Activated naive CD4-positive, alpha-beta T cell treated with Interleukin-2 at 50 U/mL for 16 hours (primary cell): Measurements from ENCODE around the gene ANO2.
"Not testable (repeated sequence)": the region's sequence is repeated elsewhere in the genome, so short reads cannot be mapped to it uniquely, and the experiment has no call there.

Experiments
- DNase-seq: peaks from one replicate; pipeline ENCODE4 v3.0.0-alpha.2; 2020

ANO2 gene

GRCh38 chr12:5914387-5915149 is 30.5 kb downstream of the ANO2 start:
- DNase-seq = no peak

- DNase-seq = no peak
These were observed 31.7 kb downstream of the ANO2 start for GRCh38 chr12:5913387-5913786.

GRCh38 chr12:5912437-5913334 is 32.4 kb downstream of the ANO2 start:
- DNase-seq = no peak

DNA sequence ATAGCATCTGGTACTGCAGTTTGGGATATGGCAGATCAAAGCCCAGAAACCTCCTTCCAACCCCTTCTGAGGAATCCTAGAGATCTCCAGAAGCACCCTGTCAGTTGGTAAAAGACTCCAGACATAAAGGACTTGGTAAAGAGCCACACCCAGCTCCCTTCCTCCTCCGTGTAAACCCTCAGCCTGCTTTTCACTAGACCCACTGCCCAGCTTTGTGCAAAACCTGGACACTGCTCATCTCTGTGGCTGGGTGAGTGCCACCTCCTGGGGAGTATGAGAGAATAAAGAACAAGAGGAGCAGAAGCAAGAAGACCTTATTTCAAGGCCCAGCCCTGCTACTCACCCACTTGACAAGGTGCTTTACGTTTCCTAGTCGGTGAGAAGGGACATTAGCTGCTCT is 33.0 kb downstream of the ANO2 start:
- no peak for DNase-seq

- no peak for DNase-seq
These were observed 34.1 kb downstream of the ANO2 start for GRCh38 chr12:5910790-5911548.

GRCh38 chr12:5909560-5909959 is 35.5 kb downstream of the ANO2 start:
- DNase-seq = no peak

GRCh38 chr12:5908251-5908650 is 36.8 kb downstream of the ANO2 start:
- DNase-seq = no peak

- no peak for DNase-seq
These were observed 37.3 kb downstream of the ANO2 start for GRCh38 chr12:5907807-5908206.

DNA sequence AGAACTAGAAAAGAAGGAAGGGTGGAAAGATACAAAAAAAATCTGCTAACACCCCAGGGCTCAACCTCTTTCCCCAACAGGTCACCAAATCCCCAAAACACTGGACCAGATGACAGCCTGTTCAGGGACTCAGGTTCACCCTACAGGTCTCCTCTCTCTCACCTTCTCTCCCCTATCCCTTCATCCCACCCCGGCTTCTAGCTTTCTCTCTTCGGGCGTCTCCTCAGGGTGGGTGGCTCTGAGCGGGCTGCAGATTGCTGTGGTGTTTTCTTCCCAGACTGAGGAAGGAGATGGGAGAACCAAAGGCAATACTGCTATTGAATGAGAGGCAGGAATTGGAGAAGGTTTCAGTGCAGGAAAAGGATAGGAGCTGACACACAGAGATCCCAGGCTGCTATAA is 39.3 kb downstream of the ANO2 start:
- DNase-seq = no peak

- DNase-seq = no peak
These were observed 40.1 kb downstream of the ANO2 start for GRCh38 chr12:5904969-5905368.

DNA sequence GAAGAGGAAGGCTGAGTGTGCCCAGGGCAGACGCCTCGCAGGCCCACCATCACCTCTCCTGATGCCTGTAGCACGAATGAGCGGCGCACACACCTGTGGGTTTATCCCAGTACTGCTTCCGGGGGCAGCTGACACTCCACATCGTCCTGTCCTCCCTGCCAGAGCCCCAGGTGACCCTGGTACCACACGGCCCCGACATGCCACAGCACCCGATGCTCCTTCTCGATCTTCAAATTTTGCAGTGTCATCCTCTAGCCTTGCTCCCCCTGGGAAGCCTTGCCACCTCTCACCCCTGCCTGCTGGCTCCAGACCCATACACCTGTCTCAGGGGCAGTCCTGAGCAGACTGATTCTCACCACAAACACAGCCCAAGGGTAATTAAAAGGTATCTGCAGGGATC is 40.6 kb downstream of the ANO2 start:
- no peak for DNase-seq

DNA sequence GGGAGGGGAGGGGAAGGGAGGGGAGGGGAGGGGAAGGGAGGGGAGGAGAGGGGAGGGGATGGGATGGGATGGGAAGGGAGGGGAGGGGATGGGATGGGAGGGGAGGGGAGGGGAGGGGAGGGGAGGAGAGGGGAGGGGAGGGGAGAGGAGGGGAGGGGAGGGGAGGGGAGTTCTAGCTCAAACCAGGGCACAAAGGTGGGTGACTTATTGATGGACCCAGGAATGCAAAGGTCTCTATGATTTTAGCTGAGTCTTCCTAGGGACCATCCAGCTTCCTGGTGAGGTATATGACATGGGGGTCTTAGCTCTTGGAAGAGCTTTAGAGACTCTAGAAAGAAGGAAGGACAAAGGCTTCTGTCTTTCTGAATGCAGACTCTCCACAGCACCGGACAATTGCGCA is 42.3 kb downstream of the ANO2 start:
- DNase-seq = no peak

DNA sequence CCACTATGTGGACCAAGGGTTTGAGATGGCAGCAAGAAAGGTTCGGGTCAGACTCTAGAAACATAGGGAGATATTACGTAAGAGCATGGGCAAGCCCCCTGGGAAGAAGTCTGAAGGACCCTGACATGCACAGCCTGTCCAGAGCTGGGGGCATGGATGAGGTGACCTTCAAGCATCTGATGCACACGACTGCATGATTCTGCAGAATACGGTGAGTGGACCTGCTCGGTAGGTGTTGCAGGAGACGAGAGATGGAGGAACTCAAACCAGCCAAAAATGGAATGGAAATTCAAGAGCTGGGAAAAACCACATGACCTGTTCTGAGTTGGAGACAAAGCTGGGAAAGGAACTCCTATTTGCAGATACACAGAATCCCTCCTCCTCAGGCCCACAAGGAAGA is 43.6 kb downstream of the ANO2 start:
- DNase-seq = no peak

GRCh38 chr12:5900533-5901205 is 44.4 kb downstream of the ANO2 start:
- no peak for DNase-seq

DNA sequence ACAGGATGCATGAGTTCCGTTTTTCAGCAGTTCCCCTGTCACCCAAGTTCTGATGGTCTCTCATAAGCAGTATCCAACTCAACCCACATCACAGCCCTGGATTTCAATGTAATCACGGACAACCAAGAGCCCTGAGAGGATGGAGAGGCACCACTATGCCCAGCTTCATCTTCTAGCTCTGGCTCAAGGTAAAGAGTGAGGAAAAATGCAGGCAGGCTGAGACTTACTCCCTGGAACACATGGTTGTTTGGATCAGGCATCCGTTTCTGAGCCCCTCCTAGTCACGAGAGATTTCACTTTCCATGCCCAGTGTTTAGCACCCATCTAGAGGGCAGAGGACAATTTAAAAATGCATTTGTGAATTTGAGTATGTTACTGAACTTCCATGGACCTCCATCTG is 45.0 kb downstream of the ANO2 start:
- no peak for DNase-seq

GRCh38 chr12:5899675-5900074 is 45.4 kb downstream of the ANO2 start:
- DNase-seq = no peak

DNA sequence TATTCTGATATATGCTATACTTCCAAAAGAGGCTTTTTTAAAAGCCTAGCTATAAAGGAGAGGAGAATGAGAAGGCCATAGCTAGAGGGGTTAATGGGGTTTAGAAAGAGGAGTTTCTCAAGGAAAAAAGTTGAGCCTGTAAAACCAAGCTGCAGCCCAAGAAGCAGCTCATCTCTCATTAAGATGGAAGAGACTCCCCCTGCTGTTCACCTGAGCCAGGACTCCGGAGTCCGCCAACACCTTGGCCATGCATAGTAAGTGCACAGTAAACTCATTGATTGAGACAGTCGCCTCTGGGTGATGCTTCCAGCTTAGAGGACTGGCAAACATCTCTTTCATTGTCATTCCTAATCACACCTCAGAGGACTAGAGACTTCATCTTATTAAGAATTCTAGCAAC is 46.2 kb downstream of the ANO2 start:
- DNase-seq = no peak

- no peak for DNase-seq
These were observed 55.5 kb downstream of the ANO2 start for GRCh38 chr12:5889381-5890047.

DNA sequence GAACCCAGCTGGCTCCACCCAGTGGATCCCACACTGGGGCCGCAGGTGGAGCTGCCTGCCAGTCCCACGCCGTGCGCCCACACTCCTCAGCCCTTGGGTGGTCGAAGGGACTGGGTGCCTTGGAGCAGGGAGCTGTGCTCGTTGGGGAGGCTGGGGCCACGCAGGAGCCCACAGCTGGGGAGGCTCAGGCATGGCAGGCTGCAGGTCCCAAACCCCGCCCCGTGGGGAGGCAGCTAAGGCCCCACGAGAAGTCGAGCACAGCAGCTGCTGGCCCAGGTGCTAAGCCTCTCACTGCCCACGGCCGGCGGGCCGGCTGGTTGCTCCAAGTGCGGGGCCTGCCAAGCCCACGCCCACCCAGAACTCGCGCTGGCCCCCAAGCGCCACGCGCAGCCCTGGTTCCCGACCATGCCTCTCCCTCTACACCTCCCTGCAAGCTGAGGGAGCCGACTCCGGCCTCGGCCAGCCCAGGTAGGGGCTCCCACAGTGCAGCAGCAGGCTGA is 56.2 kb downstream of the ANO2 start:
- no peak for DNase-seq

DNA sequence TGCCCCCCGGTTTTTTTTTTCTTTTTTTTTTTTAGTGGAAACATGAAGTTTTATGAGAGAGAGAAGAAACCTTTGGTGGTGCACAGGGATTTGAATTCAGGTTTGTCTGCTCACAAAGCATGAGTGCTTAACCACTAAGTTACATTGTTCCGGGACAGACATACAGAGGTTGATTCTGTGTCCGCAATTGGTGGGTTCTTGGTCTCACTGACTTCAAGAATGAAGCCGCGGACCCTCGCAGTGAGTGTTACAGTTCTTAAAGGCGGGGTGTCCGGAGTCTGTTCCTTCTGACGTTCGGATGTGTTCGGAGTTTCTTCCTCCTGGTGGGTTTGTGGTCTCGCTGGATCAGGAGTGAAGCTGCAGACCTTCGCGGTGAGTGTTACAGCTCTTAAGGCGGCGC is 57.2 kb downstream of the ANO2 start:
- DNase-seq = not testable (repeated sequence)

- no peak for DNase-seq
These were observed 60.2 kb downstream of the ANO2 start for GRCh38 chr12:5884866-5885265.

GRCh38 chr12:5884285-5884684 is 60.8 kb downstream of the ANO2 start:
- DNase-seq = no peak
